Left lung (tissue), 10 donors: ENCODE measurements around the gene HOXD10. TPM values are rescaled to one million over a fixed set of nuclear protein-coding genes. Genes with fewer than 3 reads are reported as not detected.

Source experiments
- ATAC-seq: fragments of 200-7000 bp; cut with Tn5 transposase; one replicate; pipeline ENCODE4 v1.9.1; 2020; ENCODE audit warnings: moderate library complexity
- DNase-seq, 4 donors: peaks; one replicate each; pipeline ENCODE4 v3.0.0-alpha.2; 2013 to 2020
- H3K27ac ChIP-seq, 2 donors: fragments of 200-600 bp; sonication (generic) in 1 of 2; one replicate each; pipeline versions ENCODE4 v1.5.0 to v1.8.0; 2020 to 2021
- H3K27me3 ChIP-seq, 2 donors: fragments of 200-600 bp; sonication (generic) in 1 of 2; one replicate each; pipeline versions ENCODE4 v1.5.0 to v1.8.0; 2020 to 2021
- H3K36me3 ChIP-seq, 2 donors: fragments of 200-600 bp; sonication (generic) in 1 of 2; one replicate each; pipeline versions ENCODE4 v1.5.0 to v1.8.0; 2020 to 2021
- H3K4me1 ChIP-seq, 2 donors: fragments of 200-600 bp; one replicate each; pipeline ENCODE4 v1.8.0; 2021
- H3K4me3 ChIP-seq, 2 donors: fragments of 200-600 bp; sonication (generic) in 1 of 2; one replicate each; pipeline versions ENCODE4 v1.5.0 to v1.8.0; 2020 to 2021; ENCODE audit warnings: mild to moderate bottlenecking in 1 of 2
- H3K9me3 ChIP-seq, 2 donors: fragments of 200-600 bp; sonication (generic) in 1 of 2; one replicate each; pipeline versions ENCODE4 v1.5.0 to v1.8.0; 2020 to 2021
- CTCF ChIP-seq, 2 donors: fragments of 200-600 bp; sonication (generic) in 1 of 2; IDR thresholded peaks; one replicate each; pipeline versions ENCODE4 v1.5.0 to v1.8.0; 2021; ENCODE audit warnings: antibody characterized with exemption in 2 of 2
- intact Hi-C, 2 donors: fragments of 100-400 bp; cut with DNase I; formaldehyde crosslinking; loops; one replicate each; pipeline versions ENCODE4 v1.11.2 to v1.14.2; 2022
- polyA plus RNA-seq, 6 donors: library from polyadenylated mRNA; unstranded; fragments of 120-200 nt; gene quantifications; one replicate each; pipeline ENCODE4 v1.2.1, GENCODE V29; 2013; ENCODE audit not compliant: insufficient read length in 6 of 6
- total RNA-seq, 2 donors: library from RNA; stranded (reverse); fragmentation: NEBNext Ultra II Directional; extraction: Animal tissue kit (Norgen Biotek cat#: 25700); gene quantifications; one replicate each; pipeline ENCODE4 v1.2.1, GENCODE V29; 2021
- donor health status: DM: no; HTN: yes; CAD: no.
- donor health status: DM: no; HTN: no; CAD: no.

The HOXD10 gene
- total and polyA plus RNA-seq, 8 donors, result 0.31 to 1.5 (median 0.44) TPM; not detected in 2

GRCh38 chr2:176124947-176125771 lies 8.6 kb downstream of the HOXD10 start:
- no peaks in the 10 kb centered on the region for H3K36me3 ChIP-seq
- peaks cover 0 to 39% of the 10 kb centered on the region in 2 donors for H3K4me1 ChIP-seq
- no peaks in the 10 kb centered on the region for H3K9me3 ChIP-seq
- ATAC-seq, result no peak
- intact Hi-C loops, result loop anchor here in 1 of 2 donors (5.0 kb wide), 2 partner anchors 427 to 1022 kb away; no protein-coding TSS in a partner anchor
- TF ChIP-seq CTCF (IDR thresholded peaks at IDR 0.05), result no peak
- no peak overlapping the region for H3K27ac ChIP-seq
- no peak for DNase-seq
- no peak overlapping the region for H3K4me3 ChIP-seq
- H3K27me3 ChIP-seq, result peaks cover 96 to 100% of the 10 kb centered on the region in 2 donors

GRCh38 chr2:176125772-176126054 lies 9.1 kb downstream of the HOXD10 start:
- DNase-seq (no peak), ATAC-seq (no peak)
- Histone ChIP-seq H3K9me3 (no peaks in the 10 kb centered on the region), H3K4me1 (peaks cover 0 to 44% of the 10 kb centered on the region in 2 donors), H3K27ac (no peak overlapping the region), H3K36me3 (no peaks in the 10 kb centered on the region), H3K27me3 (peaks cover 96 to 100% of the 10 kb centered on the region in 2 donors), H3K4me3 (no peak overlapping the region)
- intact Hi-C loops, result loop anchor here in 1 of 2 donors (5.0 kb wide), 2 partner anchors 427 to 1022 kb away; no protein-coding TSS in a partner anchor
- TF ChIP-seq CTCF (IDR thresholded peaks at IDR 0.05), result no peak

- DNase-seq (peak in 2 of 4 donors; percentile 52 to 79), ATAC-seq (peak; percentile 51)
These were observed 10.6 kb downstream of the HOXD10 start for GRCh38 chr2:176126929-176127773.

GRCh38 chr2:176127774-176128072 lies 11.1 kb downstream of the HOXD10 start:
- no peaks in the 10 kb centered on the region for H3K9me3 ChIP-seq
- ATAC-seq, result no peak
- TF ChIP-seq CTCF (IDR thresholded peaks at IDR 0.05), result no peak
- H3K4me3 ChIP-seq, result no peak overlapping the region
- H3K27ac ChIP-seq, result no peak overlapping the region
- H3K36me3 ChIP-seq, result no peaks in the 10 kb centered on the region
- intact Hi-C loops, result loop anchor here in 1 of 2 donors (5.0 kb wide), 2 partner anchors 425 to 1020 kb away; no protein-coding TSS in a partner anchor
- peaks cover 0 to 47% of the 10 kb centered on the region in 2 donors for H3K4me1 ChIP-seq
- no peak for DNase-seq
- H3K27me3 ChIP-seq, result peaks cover 96 to 100% of the 10 kb centered on the region in 2 donors

More at GRCh38 chr2:176126929-176127773, 10.6 kb downstream of the HOXD10 start:
- TF ChIP-seq CTCF (IDR thresholded peaks at IDR 0.05), result peak; percentile 68 to 86
- Histone ChIP-seq H3K4me1 (peaks cover 0 to 47% of the 10 kb centered on the region in 2 donors), H3K27me3 (peaks cover 96 to 100% of the 10 kb centered on the region in 2 donors), H3K9me3 (no peaks in the 10 kb centered on the region), H3K4me3 (no peak overlapping the region), H3K27ac (no peak overlapping the region), H3K36me3 (no peaks in the 10 kb centered on the region)
- intact Hi-C loops, result loop anchor here in 1 of 2 donors (5.0 kb wide), 2 partner anchors 425 to 1020 kb away; no protein-coding TSS in a partner anchor
